Body of pancreas (tissue), 4 donors: ENCODE measurements around the gene PCBP3. TPM values are rescaled to one million over a fixed set of nuclear protein-coding genes. Genes with fewer than 3 reads are reported as not detected.

Source experiments
- ATAC-seq: fragments of 150-250 bp; one replicate; pipeline ENCODE4 v1.9.1; 2016
- DNase-seq, 4 donors: peaks; one replicate each; pipeline ENCODE4 v3.0.0-alpha.2; 2019
- H3K27ac ChIP-seq, 4 donors: fragments of 200-600 bp; sonication (generic); 1 replicate in 3 of 4; 2 replicates in 1 of 4; pipeline versions ENCODE4 v1.5.1 to v1.6.1; 2016 to 2019; ENCODE audit warnings: mild to moderate bottlenecking in 1 of 4, mixed read lengths in 1 of 4, moderate library complexity in 1 of 4
- H3K27me3 ChIP-seq, 2 donors: fragments of 200-600 bp; sonication (generic); one replicate each; pipeline ENCODE4 v1.6.0; 2016; ENCODE audit warnings: mild to moderate bottlenecking in 1 of 2
- H3K36me3 ChIP-seq, 2 donors: fragments of 200-600 bp; sonication (generic); replicated peaks in 1 of 2; 2 replicates each; pipeline ENCODE4 v1.5.1; 2016; ENCODE audit warnings: low read depth in 2 of 2; ENCODE audit not compliant: insufficient read depth in 1 of 2
- H3K4me1 ChIP-seq: fragments of 200-600 bp; sonication (generic); one replicate; pipeline ENCODE4 v1.6.0; 2016
- H3K4me3 ChIP-seq, 2 donors: fragments of 200-600 bp; sonication (generic); 1 replicate in 1 of 2; 2 replicates in 1 of 2; pipeline ENCODE4 v1.5.1; 2016 to 2019
- H3K9me3 ChIP-seq, 3 donors: fragments of 200-600 bp; sonication (generic); 1 replicate in 2 of 3; 2 replicates in 1 of 3; pipeline ENCODE4 v1.5.1; 2016
- CTCF ChIP-seq, 7 experiments: fragments of 450-650 bp in 4 of 7; fragments of 200-600 bp in 3 of 7; sonication (generic) in 3 of 7; IDR thresholded peaks; one replicate each; pipeline ENCODE4 v1.5.1; 2016 to 2019; ENCODE audit warnings: antibody characterized with exemption in 7 of 7
- POLR2A ChIP-seq, 3 donors: fragments of 450-650 bp; IDR thresholded peaks; one replicate each; pipeline ENCODE4 v1.6.1; 2016; ENCODE audit warnings: antibody characterized with exemption in 3 of 3, mild to moderate bottlenecking in 2 of 3
- WGBS, 2 donors: methylation state at CpG; one replicate each; pipeline ENCODE4 v1.1.5; 2017; 5-methylcytosine and 5-hydroxymethylcytosine counted together
- intact Hi-C: fragments of 100-400 bp; cut with DNase I; formaldehyde crosslinking; loops from one replicate; pipeline ENCODE4 v1.15.1; 2023
- total RNA-seq, 2 donors: library from RNA; depleted of rRNA; stranded (reverse); fragments of >200 nt; gene quantifications; one replicate each; pipeline ENCODE4 v1.1.0, GENCODE V29; 2016

The PCBP3 gene
- total RNA-seq, 2 donors from 2014 or later = 1.3 to 4.6 TPM

- no peak overlapping the region for H3K4me3 ChIP-seq
- no peaks in the 10 kb centered on the region for H3K27me3 ChIP-seq
- DNase-seq = no peak
- no peaks in the 10 kb centered on the region for H3K9me3 ChIP-seq
- intact Hi-C loops = no loop called here
- TF ChIP-seq CTCF (IDR thresholded peaks at IDR 0.05) = no peak
- no peaks in the 10 kb centered on the region for H3K36me3 ChIP-seq
- H3K27ac ChIP-seq = no peak overlapping the region
- no peaks in the 10 kb centered on the region for H3K4me1 ChIP-seq
- 78% methylated on average over 10 of the region's 10 CpGs; no CpG with 5 or more reads in 1 of the 2 donors for WGBS, 2 donors
- no peak for ATAC-seq
These were observed 269.9 kb downstream of the PCBP3 start for GRCh38 chr21:45913418-45913765.

GRCh38 chr21:45913886-45914285 is 270.4 kb downstream of the PCBP3 start:
- Histone ChIP-seq H3K4me3 (no peak overlapping the region), H3K27ac (no peak overlapping the region), H3K4me1 (no peaks in the 10 kb centered on the region), H3K9me3 (no peaks in the 10 kb centered on the region), H3K36me3 (no peaks in the 10 kb centered on the region), H3K27me3 (no peaks in the 10 kb centered on the region)
- 83 to 87% methylated on average over 22 of the region's 22 CpGs for WGBS, 2 donors
- TF ChIP-seq POLR2A (IDR thresholded peaks at IDR 0.05) (no peak), CTCF (IDR thresholded peaks at IDR 0.05) (no peak)
- DNase-seq = no peak
- intact Hi-C loops = no loop called here
- ATAC-seq = no peak

GRCh38 chr21:45914321-45914845 is 270.9 kb downstream of the PCBP3 start:
- Histone ChIP-seq H3K27me3 (no peaks in the 10 kb centered on the region), H3K4me3 (no peak overlapping the region), H3K36me3 (no peaks in the 10 kb centered on the region), H3K4me1 (no peaks in the 10 kb centered on the region), H3K9me3 (no peaks in the 10 kb centered on the region), H3K27ac (no peak overlapping the region)
- DNase-seq = no peak
- ATAC-seq = no peak
- intact Hi-C loops = no loop called here
- TF ChIP-seq CTCF (IDR thresholded peaks at IDR 0.05) (no peak), POLR2A (IDR thresholded peaks at IDR 0.05) (no peak)
- 80 to 96% methylated on average over 13 to 22 of the region's 22 CpGs for WGBS, 2 donors

GRCh38 chr21:45916011-45916840 is 272.7 kb downstream of the PCBP3 start:
- ATAC-seq (no peak), DNase-seq (no peak)
- Histone ChIP-seq H3K4me1 (no peaks in the 10 kb centered on the region), H3K27me3 (no peaks in the 10 kb centered on the region), H3K27ac (no peak overlapping the region), H3K4me3 (no peak overlapping the region), H3K36me3 (no peaks in the 10 kb centered on the region), H3K9me3 (no peaks in the 10 kb centered on the region)
- 73 to 80% methylated on average over 25 of the region's 25 CpGs for WGBS, 2 donors
- intact Hi-C loops = no loop called here
- TF ChIP-seq CTCF (IDR thresholded peaks at IDR 0.05) (no peak), POLR2A (IDR thresholded peaks at IDR 0.05) (no peak)

- no peaks in the 10 kb centered on the region for H3K27me3 ChIP-seq
- no peak for DNase-seq
- TF ChIP-seq CTCF (IDR thresholded peaks at IDR 0.05) (no peak), POLR2A (IDR thresholded peaks at IDR 0.05) (no peak)
- no peaks in the 10 kb centered on the region for H3K9me3 ChIP-seq
- 69 to 73% methylated on average over 11 to 13 of the region's 13 CpGs for WGBS, 2 donors
- H3K4me3 ChIP-seq = no peak overlapping the region
- no peaks in the 10 kb centered on the region for H3K36me3 ChIP-seq
- no peak for ATAC-seq
- H3K27ac ChIP-seq = no peak overlapping the region
- intact Hi-C loops = no loop called here
- H3K4me1 ChIP-seq = no peaks in the 10 kb centered on the region
These were observed 273.7 kb downstream of the PCBP3 start for GRCh38 chr21:45917241-45917640.
